NCI-H2227 (cell line): ENCODE measurements around the gene C19orf18.
"Not testable (repeated sequence)": the region's sequence is repeated elsewhere in the genome, so short reads cannot be mapped to it uniquely, and the experiment has no call there.

Experiments
- DNase-seq: peaks from one replicate; lab custom pipeline; 2025; ENCODE audit not compliant: unreplicated experiment; lab: John Stamatoyannopoulos, UW

Gene C19orf18

GRCh38 chr19:57974434-57974833 lies at the start of gene C19orf18:
TSS of gene C19orf18 (minus strand) at chr19:57974534. CDS start at chr19:57974432, 102 bp downstream.
- DNase-seq, result no peak

- DNase-seq, result no peak
Observed at GRCh38 chr19:58022283-58022660, 47.9 kb upstream of the C19orf18 start.

GRCh38 chr19:58021541-58022282 lies 47.4 kb upstream of the C19orf18 start:
- peak; percentile 38 for DNase-seq

- DNase-seq, result no peak
Observed at GRCh38 chr19:58020129-58020528, 45.8 kb upstream of the C19orf18 start.

GRCh38 chr19:58014141-58014540 lies 39.8 kb upstream of the C19orf18 start:
- DNase-seq, result no peak

- no peak for DNase-seq
Observed at GRCh38 chr19:58010507-58010906, 36.2 kb upstream of the C19orf18 start.

GRCh38 chr19:58009666-58010301 lies 35.5 kb upstream of the C19orf18 start:
- peak; percentile 97 for DNase-seq

GRCh38 chr19:58009301-58009665 lies 34.9 kb upstream of the C19orf18 start:
- no peak for DNase-seq

- not testable (repeated sequence) for DNase-seq
Observed at GRCh38 chr19:58008877-58009276, 34.5 kb upstream of the C19orf18 start.

- no peak for DNase-seq
Observed at GRCh38 chr19:58007285-58007684, 33.0 kb upstream of the C19orf18 start.

GRCh38 chr19:58003174-58003828 lies 29.0 kb upstream of the C19orf18 start:
- no peak for DNase-seq

- DNase-seq, result peak; percentile 98
Observed at GRCh38 chr19:58002384-58003173, 28.2 kb upstream of the C19orf18 start, which contains the start of gene ZNF606. TSS of gene ZNF606 (minus strand) at chr19:58002820. CDS start at chr19:58001319, 1,501 bp downstream.

GRCh38 chr19:58001895-58002369 lies 27.6 kb upstream of the C19orf18 start:
- peak; percentile 76 for DNase-seq

- no peak for DNase-seq
Observed at GRCh38 chr19:58000677-58001076, 26.3 kb upstream of the C19orf18 start.

GRCh38 chr19:57992841-57993240 lies 18.5 kb upstream of the C19orf18 start:
- no peak for DNase-seq

GRCh38 chr19:57978586-57979289 lies 4.4 kb upstream of the C19orf18 start:
- no peak for DNase-seq

- DNase-seq, result no peak
Observed at GRCh38 chr19:57964761-57965160, 9.6 kb downstream of the C19orf18 start.

- no peak for DNase-seq
Observed at GRCh38 chr19:57961785-57962184, 12.5 kb downstream of the C19orf18 start.

GRCh38 chr19:57954996-57955395 lies 19.3 kb downstream of the C19orf18 start:
- DNase-seq, result no peak

GRCh38 chr19:57949702-57950101 lies 24.6 kb downstream of the C19orf18 start:
- DNase-seq, result no peak
